Sigmoid colon (tissue), 4 donors: Measurements from ENCODE around the gene HID1.

Experiments used
- CTCF ChIP-seq, 4 experiments: fragments of 450-650 bp in 3 of 4; fragments of 200-600 bp in 1 of 4; IDR thresholded peaks; one replicate each; pipeline ENCODE4 v1.5.1; 2016 to 2019; ENCODE audit warnings: antibody characterized with exemption in 4 of 4, mild to moderate bottlenecking in 3 of 4, moderate library complexity in 2 of 4
- EP300 ChIP-seq, 4 donors: sonication (generic); formaldehyde crosslinking; IDR thresholded peaks; one replicate each; pipeline ENCODE4 v1.6.1; 2017; ENCODE audit warnings: antibody characterized with exemption in 4 of 4
- POLR2A ChIP-seq, 2 donors: fragments of 450-650 bp; IDR thresholded peaks; one replicate each; pipeline ENCODE4 v1.6.1; 2016; ENCODE audit warnings: antibody characterized with exemption in 2 of 2, mild to moderate bottlenecking in 2 of 2, moderate library complexity in 2 of 2
- POLR2AphosphoS5 ChIP-seq, 4 donors: sonication (generic); formaldehyde crosslinking; IDR thresholded peaks; one replicate each; pipeline ENCODE4 v1.6.1; 2017; ENCODE audit warnings: antibody characterized with exemption in 4 of 4

DNA sequence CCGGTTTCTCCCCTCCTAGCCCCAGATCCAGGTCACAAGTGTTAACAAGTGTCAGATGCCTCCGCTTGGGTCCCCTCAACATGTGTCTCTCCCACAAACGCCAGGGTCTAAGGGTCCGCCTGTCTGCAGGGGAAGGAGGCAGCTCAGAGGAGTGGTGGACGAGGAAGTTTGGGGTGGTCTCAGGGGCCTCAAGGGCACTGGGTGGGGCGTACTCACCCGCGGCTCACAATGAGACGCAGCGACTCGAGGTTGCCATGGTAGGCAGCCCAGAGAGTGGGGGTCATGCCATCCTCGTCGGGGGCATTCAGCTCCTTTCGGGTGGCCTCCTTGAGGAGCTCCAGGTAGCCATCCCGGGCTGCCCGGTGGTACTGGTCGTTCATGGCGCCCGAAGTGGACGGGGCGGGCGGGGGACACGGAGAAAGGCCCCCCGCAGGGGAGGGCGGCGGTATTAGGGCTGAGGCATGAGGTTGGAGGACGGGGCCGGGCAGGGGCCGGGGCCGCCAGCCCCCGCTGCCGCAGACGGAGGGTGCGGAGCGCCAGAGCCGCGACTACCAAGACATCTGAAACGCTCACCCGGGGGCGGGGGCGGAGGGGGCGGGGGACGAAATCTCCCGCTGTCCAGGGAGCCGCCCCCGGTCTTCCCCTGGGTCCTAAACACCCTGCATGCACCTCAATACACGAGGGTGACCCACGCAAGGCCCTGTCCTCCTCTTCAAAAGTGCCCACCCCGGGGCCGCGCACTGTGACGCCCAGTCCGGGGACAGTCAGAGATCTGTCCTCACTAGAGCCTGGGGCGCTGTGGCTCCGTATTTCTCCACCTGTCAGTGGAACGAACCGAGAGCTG lies 49.6 kb downstream of the HID1 start, which contains the start of gene USH1G:
- TF ChIP-seq CTCF (IDR thresholded peaks at IDR 0.05) (no peak), EP300 (IDR thresholded peaks at IDR 0.05) (no peak), POLR2AphosphoS5 (IDR thresholded peaks at IDR 0.05) (no peak), POLR2A (IDR thresholded peaks at IDR 0.05) (no peak)
